Measurements from ENCODE around the gene MAG.
"Not testable (repeated sequence)": the region's sequence is repeated elsewhere in the genome, so short reads cannot be mapped to it uniquely, and the experiment has no call there.

MAG gene

GRCh38 chr19:35352177-35352447 lies 60.2 kb downstream of the MAG start:
- no peak for DNase-seq (ENCODE audit: low read depth)
- H3K4me3 ChIP-seq (ENCODE audit: low read length) = no peak overlapping the region
- TF ChIP-seq, protein P1, sequence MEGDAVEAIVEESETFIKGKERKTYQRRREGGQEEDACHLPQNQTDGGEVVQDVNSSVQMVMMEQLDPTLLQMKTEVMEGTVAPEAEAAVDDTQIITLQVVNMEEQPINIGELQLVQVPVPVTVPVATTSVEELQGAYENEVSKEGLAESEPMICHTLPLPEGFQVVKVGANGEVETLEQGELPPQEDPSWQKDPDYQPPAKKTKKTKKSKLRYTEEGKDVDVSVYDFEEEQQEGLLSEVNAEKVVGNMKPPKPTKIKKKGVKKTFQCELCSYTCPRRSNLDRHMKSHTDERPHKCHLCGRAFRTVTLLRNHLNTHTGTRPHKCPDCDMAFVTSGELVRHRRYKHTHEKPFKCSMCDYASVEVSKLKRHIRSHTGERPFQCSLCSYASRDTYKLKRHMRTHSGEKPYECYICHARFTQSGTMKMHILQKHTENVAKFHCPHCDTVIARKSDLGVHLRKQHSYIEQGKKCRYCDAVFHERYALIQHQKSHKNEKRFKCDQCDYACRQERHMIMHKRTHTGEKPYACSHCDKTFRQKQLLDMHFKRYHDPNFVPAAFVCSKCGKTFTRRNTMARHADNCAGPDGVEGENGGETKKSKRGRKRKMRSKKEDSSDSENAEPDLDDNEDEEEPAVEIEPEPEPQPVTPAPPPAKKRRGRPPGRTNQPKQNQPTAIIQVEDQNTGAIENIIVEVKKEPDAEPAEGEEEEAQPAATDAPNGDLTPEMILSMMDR (conservative IDR thresholded peaks at IDR 0.05; ENCODE audit: low read depth, low read length) = no peak

DNA sequence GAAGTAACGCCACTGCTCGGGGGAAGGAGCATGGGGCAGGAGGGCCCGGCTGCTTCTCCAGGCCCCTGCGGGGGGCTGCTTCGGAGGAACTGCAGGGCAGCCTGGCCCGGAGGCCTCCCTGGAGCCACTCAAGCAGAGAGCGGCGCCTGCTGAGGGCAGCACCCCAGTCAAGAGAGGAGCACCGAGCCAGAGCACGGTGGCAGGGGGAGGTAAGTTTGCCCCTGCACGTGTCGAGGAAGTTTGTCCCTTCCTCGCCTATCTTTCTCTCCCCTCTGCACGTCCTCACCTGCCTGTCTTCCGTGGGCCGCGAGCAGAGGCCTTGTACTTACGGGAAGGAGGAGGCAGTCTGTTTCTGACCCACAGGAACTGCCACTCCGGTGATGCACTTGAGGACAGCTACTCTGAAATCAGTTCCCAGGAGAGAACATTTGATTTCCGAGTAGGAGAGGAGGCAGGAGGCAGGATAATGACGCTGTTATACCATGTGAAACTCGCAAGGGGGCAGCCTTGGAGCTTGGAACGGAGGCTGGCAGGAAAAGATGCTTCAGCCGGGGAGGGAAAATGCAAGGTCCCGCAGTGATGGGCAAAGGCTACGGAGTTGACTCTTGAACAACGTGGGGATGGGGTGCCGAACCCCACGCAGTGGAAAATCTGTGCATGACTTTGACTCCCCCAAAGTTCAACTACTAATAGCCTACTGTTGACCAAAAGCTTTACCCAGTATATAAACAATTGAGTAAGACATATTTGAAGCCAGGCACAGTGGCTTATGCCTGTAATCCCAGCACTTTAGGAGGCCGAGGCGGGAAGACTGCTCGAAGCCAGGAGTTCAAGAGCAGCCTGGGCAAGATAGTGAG lies 60.7 kb downstream of the MAG start:
- peak; percentile 10 for DNase-seq (ENCODE audit: low read depth)
- no peak overlapping the region for H3K4me3 ChIP-seq (ENCODE audit: low read length)
- TF ChIP-seq, protein P1 (conservative IDR thresholded peaks at IDR 0.05; ENCODE audit: low read depth, low read length) = peak; percentile 84

GRCh38 chr19:35353635-35354034 lies 61.7 kb downstream of the MAG start:
- H3K4me3 ChIP-seq (ENCODE audit: low read length) = no peak overlapping the region
- TF ChIP-seq, protein P1 (conservative IDR thresholded peaks at IDR 0.05; ENCODE audit: low read depth, low read length) = no peak
- no peak for DNase-seq (ENCODE audit: low read depth)

DNA sequence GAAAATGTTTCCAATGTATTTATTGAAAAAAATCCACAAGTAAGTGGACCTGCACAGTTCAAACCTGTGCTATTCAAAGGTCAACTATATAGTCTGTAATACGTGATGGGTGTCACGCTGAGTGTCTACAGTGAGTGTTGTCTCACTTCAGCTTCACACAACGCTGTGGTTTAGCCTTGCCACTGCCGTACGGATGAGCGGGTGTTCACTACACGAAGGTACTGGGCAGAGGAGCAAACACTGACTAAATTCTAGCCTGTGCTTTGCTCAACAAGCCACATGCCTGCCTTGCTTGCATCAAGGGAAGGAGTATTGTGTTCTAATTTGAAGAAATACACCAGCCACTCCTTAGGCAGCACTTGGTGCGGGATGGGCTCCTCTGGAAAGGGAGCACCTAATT lies 62.9 kb downstream of the MAG start:
- H3K4me3 ChIP-seq (ENCODE audit: low read length) = no peak overlapping the region
- TF ChIP-seq, protein P1 (conservative IDR thresholded peaks at IDR 0.05; ENCODE audit: low read depth, low read length) = no peak
- no peak for DNase-seq (ENCODE audit: low read depth)

DNA sequence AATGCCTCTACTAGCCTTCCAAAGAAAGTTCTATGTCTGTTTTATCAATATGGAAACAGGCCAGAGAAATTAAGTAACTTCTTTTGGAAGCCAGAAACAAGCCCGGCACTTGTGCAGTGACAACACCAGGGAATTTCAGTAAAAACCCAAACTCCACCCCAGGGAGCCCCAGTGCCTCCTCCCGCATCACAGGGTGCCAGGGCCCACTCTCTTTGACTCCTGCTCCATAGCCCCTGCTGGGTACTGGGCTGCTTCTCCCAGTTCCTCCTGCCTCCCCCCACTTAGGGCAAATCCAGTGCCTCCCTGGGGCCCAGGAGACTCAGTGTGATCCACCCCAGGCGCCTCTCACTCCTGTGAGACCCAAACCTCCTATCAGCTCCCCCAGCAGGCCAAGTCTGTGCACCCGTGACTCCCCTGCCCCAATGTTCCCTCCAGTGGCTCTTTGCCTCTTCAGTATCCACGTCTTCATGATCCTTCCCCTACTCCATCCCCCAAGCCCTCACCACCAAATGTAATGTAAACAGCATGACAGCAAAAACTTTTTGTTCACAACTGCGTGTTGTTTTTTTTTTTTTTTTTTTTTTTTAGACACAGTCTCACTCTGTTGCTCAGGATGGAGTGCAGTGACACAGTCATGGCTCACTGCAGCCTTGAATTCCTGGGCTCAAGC lies 64.0 kb downstream of the MAG start:
- TF ChIP-seq, protein P1 (conservative IDR thresholded peaks at IDR 0.05; ENCODE audit: low read depth, low read length) = no peak
- H3K4me3 ChIP-seq (ENCODE audit: low read length) = no peak overlapping the region
- no peak for DNase-seq (ENCODE audit: low read depth)

- TF ChIP-seq, protein P1 (conservative IDR thresholded peaks at IDR 0.05; ENCODE audit: low read depth, low read length) = no peak
- no peak within 1 kb of the TSS for H3K4me3 ChIP-seq (ENCODE audit: low read length)
- no peak for DNase-seq (ENCODE audit: low read depth)
Measured at GRCh38 chr19:35357867-35358573, 66.1 kb downstream of the MAG start, which contains the start of gene FFAR3. Gene FFAR3, plus strand, starts transcription at chr19:35358460. Its CDS starts 431 bp downstream, at chr19:35358891.

- not testable (repeated sequence) for DNase-seq (ENCODE audit: low read depth); H3K4me3 ChIP-seq (ENCODE audit: low read length)
Measured at GRCh38 chr19:35358834-35359233, 66.9 kb downstream of the MAG start.

DNA sequence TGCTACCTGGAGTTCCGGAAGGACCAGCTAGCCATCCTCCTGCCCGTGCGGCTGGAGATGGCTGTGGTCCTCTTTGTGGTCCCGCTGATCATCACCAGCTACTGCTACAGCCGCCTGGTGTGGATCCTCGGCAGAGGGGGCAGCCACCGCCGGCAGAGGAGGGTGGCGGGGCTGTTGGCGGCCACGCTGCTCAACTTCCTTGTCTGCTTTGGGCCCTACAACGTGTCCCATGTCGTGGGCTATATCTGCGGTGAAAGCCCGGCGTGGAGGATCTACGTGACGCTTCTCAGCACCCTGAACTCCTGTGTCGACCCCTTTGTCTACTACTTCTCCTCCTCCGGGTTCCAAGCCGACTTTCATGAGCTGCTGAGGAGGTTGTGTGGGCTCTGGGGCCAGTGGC lies 67.4 kb downstream of the MAG start:
- not testable (repeated sequence) for H3K4me3 ChIP-seq (ENCODE audit: low read length); DNase-seq (ENCODE audit: low read depth)

GRCh38 chr19:35360081-35360480 lies 68.1 kb downstream of the MAG start:
- H3K4me3 ChIP-seq (ENCODE audit: low read length); DNase-seq (ENCODE audit: low read depth): not testable (repeated sequence)

Measured in retinal pigment epithelial cell (primary cell).